ENCODE measurements around the gene FCGR1A.
"Not testable (repeated sequence)": the region's sequence is repeated elsewhere in the genome, so short reads cannot be mapped to it uniquely, and the experiment has no call there.

Gene FCGR1A

DNA sequence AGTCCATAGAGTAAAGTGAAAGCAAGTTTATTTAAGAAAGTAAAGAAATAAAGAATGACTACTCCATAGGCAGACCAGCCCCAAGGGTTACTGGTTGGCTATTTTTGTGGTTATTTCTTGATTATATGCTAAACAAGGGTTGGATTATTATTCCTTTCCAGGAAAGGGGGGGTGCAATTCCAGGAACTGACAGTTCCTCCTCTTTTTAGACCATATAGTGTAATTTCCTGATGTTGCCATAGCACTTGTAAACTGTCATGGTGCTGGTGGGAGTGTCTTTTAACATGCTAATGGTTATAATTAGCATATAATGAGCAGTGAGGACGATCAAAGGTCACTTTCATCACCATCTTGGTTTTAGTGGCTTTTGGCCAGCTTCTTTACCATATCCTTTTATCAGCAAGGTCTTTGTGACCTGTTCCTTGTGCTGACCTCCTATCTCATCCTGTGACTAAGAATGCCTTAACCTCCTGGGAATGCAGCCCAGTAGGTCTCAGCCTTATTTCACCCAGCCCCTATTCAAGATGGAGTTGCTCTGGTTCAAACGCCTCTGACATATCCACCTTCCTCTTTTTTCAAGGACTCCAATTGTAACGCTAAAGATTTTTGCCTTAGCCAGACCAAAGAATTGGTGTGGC lies 6.9 kb upstream of the FCGR1A start:
- not testable (repeated sequence) for H3K4me3 ChIP-seq (ENCODE audit: low read depth, low read length)

DNA sequence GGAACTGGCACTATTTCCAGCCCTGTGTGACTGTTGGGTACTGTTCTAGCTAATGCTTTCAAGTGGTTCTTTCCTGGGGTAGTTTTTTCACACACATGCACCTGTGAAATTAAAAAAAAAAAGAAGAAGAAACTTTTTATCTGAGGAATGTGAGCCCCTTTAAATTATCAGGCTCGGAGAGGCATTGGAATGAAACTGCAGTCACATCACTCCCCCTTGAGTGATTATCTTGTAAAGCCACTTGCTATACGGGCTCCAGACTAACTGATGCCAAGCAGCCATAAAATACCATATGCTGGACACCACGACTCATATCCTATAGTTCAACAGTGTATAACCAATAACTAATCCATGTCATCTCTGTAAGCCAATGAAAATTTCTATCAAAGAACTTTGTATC lies 5.4 kb upstream of the FCGR1A start:
- H3K4me3 ChIP-seq (ENCODE audit: low read depth, low read length), result not testable (repeated sequence)

DNA sequence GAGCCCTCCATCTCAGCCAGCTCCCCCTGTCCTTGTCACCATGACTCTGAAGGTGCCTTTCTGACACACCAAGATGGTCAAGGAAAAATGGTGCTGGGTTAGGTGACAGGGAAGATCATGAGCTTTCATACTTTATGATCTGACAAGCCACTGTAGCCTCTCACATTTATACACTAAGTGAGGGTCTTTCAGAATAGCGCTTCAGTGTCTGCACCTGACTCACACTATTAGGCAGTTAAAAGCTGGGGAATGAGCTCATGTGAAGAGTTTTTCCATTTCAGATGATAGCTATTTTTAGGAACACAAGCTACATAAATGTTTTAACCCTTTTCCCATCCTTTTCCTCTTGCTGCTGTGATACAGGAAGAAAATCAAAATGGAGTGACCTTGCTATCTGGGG lies 4.2 kb upstream of the FCGR1A start:
- not testable (repeated sequence) for H3K4me3 ChIP-seq (ENCODE audit: low read depth, low read length)

DNA sequence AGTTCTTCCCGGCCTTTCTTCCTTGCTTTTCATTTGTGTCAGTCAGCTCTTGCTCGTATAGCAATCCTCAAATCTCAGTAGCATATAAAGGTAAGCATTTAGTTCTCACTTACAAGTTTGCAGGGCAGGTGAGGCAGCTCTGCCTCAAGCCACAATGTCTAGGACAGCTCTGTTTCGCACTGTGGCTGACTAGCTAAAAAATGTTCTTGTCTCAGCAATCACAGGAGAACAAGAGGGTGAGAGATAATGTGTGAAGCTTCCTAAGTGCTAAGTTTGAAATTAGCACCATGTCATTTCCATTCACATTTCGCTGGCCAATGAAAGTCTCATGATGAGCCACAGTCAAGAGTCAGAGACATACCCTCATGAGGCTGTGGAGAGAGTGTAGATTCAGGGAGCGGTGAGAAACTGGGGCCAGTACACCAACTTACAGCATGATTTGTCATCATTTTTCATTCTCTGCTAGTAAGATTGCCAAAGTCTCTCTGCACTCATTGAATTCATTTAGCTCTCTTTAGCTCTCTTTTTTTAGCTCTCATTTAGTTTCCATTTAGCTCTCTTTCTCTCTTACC lies 995 bp upstream of the FCGR1A start:
- H3K4me3 ChIP-seq (ENCODE audit: low read depth, low read length), result not testable (repeated sequence)

DNA sequence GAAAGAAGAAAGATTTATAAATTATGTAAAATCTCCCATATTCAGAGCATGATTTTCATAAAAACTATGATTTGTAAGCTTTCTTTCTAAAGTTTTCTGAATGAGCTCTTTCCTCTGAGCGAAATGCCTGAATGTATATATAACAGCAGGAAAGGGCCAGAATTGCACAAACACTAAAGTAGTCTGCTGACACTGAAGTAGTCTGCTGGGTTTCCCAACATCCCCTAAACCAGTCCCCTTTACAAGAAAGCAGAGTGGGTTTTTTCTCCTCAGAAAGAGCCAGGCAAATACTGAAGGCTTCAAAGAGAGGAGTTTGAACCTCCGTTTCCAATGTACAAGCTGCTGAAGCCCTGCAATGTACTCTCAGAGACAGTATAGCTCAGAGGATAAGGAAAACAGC lies 795 bp downstream of the FCGR1A start:
- not testable (repeated sequence) for H3K4me3 ChIP-seq (ENCODE audit: low read depth, low read length)

DNA sequence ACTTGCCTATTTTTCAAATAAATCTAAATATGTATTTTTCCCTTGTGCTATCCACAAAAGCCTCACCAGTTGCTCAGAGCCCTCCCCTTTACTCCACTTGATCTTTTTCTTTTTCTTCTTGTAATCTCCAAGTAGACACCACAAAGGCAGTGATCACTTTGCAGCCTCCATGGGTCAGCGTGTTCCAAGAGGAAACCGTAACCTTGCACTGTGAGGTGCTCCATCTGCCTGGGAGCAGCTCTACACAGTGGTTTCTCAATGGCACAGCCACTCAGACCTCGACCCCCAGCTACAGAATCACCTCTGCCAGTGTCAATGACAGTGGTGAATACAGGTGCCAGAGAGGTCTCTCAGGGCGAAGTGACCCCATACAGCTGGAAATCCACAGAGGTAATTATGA lies 1.4 kb downstream of the FCGR1A start:
- H3K4me3 ChIP-seq (ENCODE audit: low read depth, low read length), result not testable (repeated sequence)

DNA sequence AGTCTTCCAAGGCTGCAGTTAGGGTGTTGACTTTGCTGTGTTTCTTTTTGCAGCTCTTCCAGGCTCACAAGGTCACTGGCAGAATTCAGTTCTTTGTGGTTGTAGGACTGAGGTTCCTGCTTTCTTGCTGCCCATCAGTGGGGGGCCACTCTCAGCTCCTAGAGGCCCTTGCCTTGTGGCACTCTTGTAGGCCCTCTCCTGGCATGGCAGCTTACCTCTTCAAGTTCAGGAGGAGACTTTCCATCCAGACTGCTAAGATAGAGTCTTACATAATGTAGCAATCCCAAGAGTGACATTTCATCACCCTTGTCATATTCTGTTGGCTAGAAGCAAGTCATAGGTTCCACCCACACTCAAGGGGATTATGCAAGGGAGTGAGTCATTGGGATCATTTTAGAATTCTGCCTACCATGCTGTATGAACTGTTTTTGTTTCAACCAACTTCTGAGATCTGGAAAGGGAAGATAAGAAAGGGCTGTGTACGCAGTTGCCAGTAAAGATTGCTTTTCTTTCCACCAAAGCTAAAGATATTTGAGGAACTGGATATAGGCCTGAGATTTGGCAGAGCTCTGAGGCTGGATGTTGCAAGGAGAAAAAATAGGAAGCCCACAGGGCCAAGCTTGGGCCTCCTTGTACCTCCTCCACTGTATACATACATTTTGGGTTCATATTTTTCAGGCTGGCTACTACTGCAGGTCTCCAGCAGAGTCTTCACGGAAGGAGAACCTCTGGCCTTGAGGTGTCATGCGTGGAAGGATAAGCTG lies 5.4 kb downstream of the FCGR1A start:
- not testable (repeated sequence) for H3K4me3 ChIP-seq (ENCODE audit: low read depth, low read length)

DNA sequence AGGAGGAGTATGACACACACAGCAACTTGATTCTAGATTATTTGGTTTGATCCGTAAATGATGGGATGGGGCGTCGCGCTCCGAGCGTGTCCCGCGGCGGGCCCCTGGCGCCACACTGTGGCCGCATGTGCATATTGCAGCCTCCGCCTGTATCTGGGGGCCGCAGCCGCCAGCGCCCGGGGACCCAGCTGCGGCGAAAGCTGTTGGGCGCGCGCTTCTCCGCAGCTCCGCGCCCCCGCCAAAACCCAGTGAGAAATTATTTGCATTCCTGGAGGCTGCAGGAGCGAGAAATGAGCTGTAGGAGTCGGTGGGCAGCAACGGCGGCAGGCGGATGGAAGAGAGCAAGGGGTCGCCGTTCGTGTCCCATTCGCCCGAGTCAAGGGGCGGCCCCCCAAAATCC lies 10.0 kb downstream of the FCGR1A start:
- TF ChIP-seq, protein P1, sequence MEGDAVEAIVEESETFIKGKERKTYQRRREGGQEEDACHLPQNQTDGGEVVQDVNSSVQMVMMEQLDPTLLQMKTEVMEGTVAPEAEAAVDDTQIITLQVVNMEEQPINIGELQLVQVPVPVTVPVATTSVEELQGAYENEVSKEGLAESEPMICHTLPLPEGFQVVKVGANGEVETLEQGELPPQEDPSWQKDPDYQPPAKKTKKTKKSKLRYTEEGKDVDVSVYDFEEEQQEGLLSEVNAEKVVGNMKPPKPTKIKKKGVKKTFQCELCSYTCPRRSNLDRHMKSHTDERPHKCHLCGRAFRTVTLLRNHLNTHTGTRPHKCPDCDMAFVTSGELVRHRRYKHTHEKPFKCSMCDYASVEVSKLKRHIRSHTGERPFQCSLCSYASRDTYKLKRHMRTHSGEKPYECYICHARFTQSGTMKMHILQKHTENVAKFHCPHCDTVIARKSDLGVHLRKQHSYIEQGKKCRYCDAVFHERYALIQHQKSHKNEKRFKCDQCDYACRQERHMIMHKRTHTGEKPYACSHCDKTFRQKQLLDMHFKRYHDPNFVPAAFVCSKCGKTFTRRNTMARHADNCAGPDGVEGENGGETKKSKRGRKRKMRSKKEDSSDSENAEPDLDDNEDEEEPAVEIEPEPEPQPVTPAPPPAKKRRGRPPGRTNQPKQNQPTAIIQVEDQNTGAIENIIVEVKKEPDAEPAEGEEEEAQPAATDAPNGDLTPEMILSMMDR (IDR thresholded peaks at IDR 0.05; ENCODE audit: low read depth, low read length), result peak; percentile 39
- H3K4me3 ChIP-seq (ENCODE audit: low read depth, low read length), result peak overlapping the region; percentile 53

DNA sequence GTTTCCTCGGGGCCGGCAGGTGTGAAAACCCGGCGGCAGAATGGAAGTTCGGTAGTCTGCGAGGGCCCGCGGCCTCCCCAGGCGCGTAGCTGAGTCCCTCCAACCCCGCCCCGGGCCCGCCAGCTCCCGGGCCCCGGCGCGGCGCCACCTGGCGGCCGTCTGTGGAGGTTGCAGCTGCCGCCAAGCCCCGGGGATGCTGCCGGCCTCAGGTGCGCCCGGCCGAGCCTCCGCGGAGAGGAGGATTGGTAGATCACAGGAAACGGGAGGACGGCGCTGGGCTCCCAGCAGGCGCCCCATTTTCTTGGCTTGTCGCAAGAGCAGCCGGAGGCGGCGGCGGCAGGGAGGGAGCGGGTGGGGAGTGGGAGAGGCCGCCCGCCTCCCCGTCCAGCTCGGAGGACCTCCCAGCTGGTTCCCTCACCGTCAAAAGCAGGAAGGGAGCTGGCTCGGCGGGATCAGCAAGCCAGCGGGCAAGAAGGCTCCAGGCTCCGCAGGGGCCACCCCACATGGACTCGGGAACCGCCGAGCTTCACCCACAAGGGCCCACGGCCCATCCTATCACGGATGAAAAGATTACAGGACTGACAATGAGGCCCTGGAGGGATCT lies 10.5 kb downstream of the FCGR1A start:
- TF ChIP-seq, protein P1 (IDR thresholded peaks at IDR 0.05; ENCODE audit: low read depth, low read length), result peak; percentile 60
- H3K4me3 ChIP-seq (ENCODE audit: low read depth, low read length), result peak overlapping the region; percentile 53

DNA sequence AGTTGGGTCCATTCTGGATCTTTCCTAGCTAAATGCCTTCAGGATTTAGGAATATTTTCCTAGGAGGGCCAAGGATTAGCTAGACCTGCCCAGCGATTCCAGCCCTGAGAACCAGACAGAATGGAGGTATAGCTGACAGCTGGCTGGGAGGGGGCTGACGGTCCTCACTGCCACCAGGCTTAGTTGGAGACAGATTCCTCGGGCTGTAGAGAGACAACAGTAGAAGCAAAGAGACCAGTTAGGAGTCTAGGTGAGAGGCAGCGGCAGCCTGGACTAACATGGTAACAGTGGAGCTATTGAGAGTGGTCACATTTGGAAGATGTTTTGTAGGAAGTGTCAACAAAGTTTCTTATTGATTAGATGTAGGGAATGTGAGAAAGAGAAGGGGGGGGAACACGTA lies 11.4 kb downstream of the FCGR1A start:
- not testable (repeated sequence) for H3K4me3 ChIP-seq (ENCODE audit: low read depth, low read length)

DNA sequence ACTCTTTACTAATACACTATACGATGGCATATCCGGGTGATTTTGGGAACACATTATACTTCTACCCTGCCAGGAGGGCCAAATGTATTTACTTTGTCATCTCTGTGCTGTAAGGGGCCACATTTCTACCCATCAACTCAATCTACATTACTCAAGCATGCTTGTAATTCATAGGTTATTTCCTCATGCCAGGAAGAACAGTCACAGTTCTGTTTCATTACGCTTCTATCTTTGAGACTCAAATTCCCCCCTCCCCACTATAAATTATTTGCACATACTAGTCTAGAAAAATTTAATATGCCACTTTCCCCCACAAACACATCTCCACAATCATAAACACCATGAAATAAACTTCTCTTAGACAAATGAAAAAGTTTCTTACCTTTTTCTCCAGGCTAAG lies 19.1 kb downstream of the FCGR1A start:
- H3K4me3 ChIP-seq (ENCODE audit: low read depth, low read length), result not testable (repeated sequence)

DNA sequence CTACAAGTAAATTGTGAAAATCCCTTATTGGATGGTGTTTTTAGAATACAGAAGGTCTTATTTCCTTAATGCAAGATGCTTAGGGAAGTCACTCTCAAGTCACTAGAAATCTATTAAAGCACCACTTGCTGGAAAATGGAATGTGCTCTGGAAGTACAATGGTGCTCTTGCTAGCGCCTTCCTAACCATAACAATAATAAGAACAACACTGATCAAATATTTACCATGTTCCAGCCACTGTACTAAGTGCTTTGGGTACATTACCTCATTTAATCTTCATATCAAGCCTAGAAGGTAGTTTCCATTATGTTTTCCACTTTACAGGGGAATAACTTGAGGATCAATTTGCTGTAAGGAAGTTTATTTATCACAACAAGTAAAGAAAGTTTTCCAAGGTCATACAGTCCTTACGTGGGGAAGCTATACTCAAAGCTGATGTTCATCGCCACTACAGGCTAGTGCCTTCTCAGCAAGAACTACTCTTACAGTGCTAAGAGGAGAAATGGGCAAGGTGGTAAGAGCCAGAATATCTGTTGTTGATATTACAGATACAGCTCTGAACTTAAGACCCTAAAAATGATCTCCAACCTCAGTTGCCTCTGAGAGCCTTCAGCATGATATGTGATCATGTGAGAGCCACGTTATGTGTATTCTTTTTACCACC lies 22.1 kb downstream of the FCGR1A start:
- H3K4me3 ChIP-seq (ENCODE audit: low read depth, low read length), result not testable (repeated sequence)

DNA sequence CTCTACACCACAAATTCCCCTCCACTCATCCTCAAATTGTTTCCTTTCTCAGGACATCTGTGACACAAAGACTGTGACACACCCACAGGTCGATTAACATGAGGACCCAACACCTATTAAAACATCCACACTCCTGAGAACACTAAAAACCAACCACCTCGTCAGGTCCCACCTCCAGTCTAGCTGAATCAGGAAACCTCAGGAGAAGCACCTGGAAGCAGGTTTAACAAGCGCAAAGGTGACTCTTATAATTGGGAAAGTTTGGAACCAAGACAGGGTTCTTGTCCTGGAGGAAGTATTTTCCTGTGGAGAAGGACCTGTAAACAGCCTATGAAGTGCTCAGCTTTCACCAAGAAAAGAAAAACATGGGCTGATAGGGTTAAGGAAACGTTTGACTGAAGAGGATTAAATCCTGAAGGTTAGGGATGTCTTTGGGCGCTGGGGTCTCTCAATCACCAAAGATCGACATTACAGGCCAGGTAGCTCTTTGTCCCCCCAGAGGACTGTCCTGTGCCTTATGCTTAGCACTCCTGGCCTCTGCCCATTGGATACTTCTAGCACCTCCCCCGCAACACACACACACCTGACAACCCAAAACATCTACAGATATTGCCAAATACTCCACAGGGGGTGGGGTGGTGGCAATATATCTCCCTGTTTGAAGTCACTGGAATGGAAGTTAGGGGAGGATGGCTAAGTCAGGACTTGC lies 28.4 kb downstream of the FCGR1A start:
- H3K4me3 ChIP-seq (ENCODE audit: low read depth, low read length), result not testable (repeated sequence)

DNA sequence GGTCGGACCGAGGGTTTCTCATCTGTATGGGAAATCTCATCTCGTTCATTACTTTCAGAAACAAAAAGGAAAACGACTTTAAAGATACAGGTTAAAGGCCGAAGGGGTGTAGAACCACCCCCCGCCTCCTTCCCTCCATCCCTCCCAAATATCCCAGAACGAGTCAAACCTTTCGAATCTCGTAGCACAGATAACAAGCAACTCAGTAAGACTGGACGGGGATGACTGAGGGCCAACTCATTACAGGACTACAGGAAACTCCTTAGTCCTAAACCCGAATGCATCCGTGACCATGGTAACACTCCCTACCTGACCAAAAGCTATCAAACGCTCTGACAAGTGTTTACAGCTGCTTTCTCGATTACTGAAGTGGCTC lies 29.0 kb downstream of the FCGR1A start:
- H3K4me3 ChIP-seq (ENCODE audit: low read depth, low read length), result peak overlapping the region; percentile 39

DNA sequence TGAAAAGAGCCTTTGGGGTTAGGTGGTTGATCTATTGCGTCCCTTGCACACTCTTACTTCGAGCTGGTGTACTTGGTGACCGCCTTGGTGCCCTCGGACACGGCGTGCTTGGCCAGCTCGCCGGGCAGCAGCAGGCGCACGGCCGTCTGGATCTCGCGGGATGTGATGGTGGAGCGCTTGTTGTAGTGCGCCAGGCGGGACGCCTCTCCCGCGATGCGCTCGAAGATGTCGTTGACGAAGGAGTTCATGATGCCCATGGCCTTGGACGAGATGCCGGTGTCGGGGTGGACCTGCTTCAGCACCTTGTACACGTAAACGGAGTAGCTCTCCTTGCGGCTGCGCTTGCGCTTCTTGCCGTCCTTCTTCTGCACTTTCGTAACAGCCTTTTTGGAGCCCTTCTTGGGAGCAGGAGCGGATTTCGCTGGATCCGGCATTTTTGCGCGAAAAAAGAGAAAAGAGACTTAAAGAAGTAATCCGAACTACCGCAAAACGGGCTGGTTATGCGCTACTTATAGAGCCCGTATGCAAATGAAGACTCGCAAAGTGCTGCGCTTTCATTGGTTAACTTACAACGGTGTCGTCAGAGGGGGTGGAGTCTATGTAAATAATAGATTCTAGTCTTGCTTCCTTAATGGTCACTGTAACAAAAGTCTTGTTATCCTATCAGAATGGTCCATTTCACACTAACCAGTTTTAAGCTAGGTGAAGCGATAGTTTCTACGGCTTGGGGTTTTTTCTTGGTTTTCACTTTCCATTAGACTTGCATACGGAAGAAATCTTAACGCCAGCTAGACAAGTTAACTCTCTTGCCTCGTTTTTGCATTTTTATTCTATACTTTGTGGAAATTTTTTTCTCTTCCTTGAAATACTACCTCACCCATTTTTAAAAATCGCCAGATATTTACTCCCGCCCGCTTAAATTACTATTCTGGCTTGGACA lies 29.7 kb downstream of the FCGR1A start:
- peak overlapping the region; percentile 48 for H3K4me3 ChIP-seq (ENCODE audit: low read depth, low read length)

All from WI38 (cell line).